HEK293 (cell line): Measurements from ENCODE around the gene TLE5.

Source experiments
- CTCF ChIA-PET: fragments of 350-600 bp; formaldehyde crosslinking; extraction: SDS; loops from one replicate; lab custom pipeline; 2021; ENCODE audit warnings: antibody characterized with exemption; lab: Yijun Ruan, JAX
- POLR2A ChIA-PET: fragments of 300-600 bp; formaldehyde crosslinking; extraction: SDS; loops from one replicate; lab custom pipeline; 2020; ENCODE audit warnings: antibody characterized with exemption, inconsistent platforms; lab: Yijun Ruan, JAX
- H3K27ac ChIP-seq: fragments of 200-500 bp; sonication (Bioruptor generic); 2 replicates; pipeline ENCODE4 v1.5.1; 2014; ENCODE audit warnings: low read depth, low read length, control low read depth, inconsistent platforms; ENCODE audit errors: extremely low read depth
- H3K36me3 ChIP-seq, 2 experiments: fragments of 200-500 bp in 1 of 2; sonication (Bioruptor generic) in 1 of 2; 1 replicate in 1 of 2; 2 replicates in 1 of 2; pipeline ENCODE4 v1.5.1; 2014 to 2017; ENCODE audit warnings: inconsistent platforms in 2 of 2, low read length in 2 of 2; ENCODE audit not compliant: control insufficient read depth in 2 of 2, insufficient read depth in 1 of 2
- H3K4me1 ChIP-seq: fragments of 200-500 bp; sonication (Bioruptor generic); 2 replicates; pipeline ENCODE4 v1.5.1; 2014; ENCODE audit warnings: mild to moderate bottlenecking, low read length, inconsistent platforms; ENCODE audit not compliant: control insufficient read depth, insufficient read depth
- H3K4me3 ChIP-seq: 2 replicates; pipeline ENCODE4 v1.5.1; 2011; ENCODE audit warnings: low read depth, mild to moderate bottlenecking, control low read depth, low read length, moderate library complexity
- H3K9me3 ChIP-seq: fragments of 200-500 bp; sonication (Bioruptor generic); 2 replicates; pipeline ENCODE4 v1.5.1; 2014; ENCODE audit warnings: low read depth, low read length, inconsistent platforms; ENCODE audit not compliant: control insufficient read depth, insufficient read depth
- GLIS1 ChIP-seq: fragments of 450-650 bp; formaldehyde crosslinking; IDR thresholded peaks from 2 replicates; pipeline ENCODE4 v1.5.1; 2016; ENCODE audit warnings: missing biosample characterization, missing genetic modification characterization
- KLF16 ChIP-seq: fragments of 450-650 bp; formaldehyde crosslinking; IDR thresholded peaks from 2 replicates; pipeline ENCODE4 v1.5.1; 2017; ENCODE audit warnings: missing biosample characterization, missing genetic modification characterization
- KLF17 ChIP-seq: fragments of 450-650 bp; formaldehyde crosslinking; IDR thresholded peaks from 2 replicates; pipeline ENCODE4 v1.5.1; 2016; ENCODE audit warnings: missing biosample characterization, missing genetic modification characterization
- KLF9 ChIP-seq: fragments of 450-650 bp; formaldehyde crosslinking; IDR thresholded peaks from 2 replicates; pipeline ENCODE4 v1.5.1; 2016; ENCODE audit warnings: missing biosample characterization, missing genetic modification characterization, low read depth
- OVOL3 ChIP-seq: fragments of 450-650 bp; formaldehyde crosslinking; IDR thresholded peaks from 2 replicates; pipeline ENCODE4 v1.5.1; 2016; ENCODE audit warnings: missing biosample characterization, missing genetic modification characterization
- PATZ1 ChIP-seq: fragments of 450-650 bp; formaldehyde crosslinking; IDR thresholded peaks from 2 replicates; pipeline ENCODE4 v1.5.1; 2016; ENCODE audit warnings: missing biosample characterization, missing genetic modification characterization
- REST ChIP-seq: fragments of 450-650 bp; formaldehyde crosslinking; IDR thresholded peaks from 2 replicates; pipeline ENCODE4 v1.5.1; 2016; ENCODE audit warnings: missing biosample characterization, missing genetic modification characterization
- SCRT1 ChIP-seq: fragments of 450-650 bp; formaldehyde crosslinking; IDR thresholded peaks from 2 replicates; pipeline ENCODE4 v1.5.1; 2016; ENCODE audit warnings: missing biosample characterization, missing genetic modification characterization, borderline replicate concordance
- SETDB1 ChIP-seq: IDR thresholded peaks from one replicate; pipeline ENCODE4 v1.6.1; 2017; ENCODE audit warnings: mild to moderate bottlenecking, low read length, moderate library complexity, mixed read lengths; ENCODE audit not compliant: insufficient read length
- SP3 ChIP-seq: fragments of 450-650 bp; formaldehyde crosslinking; IDR thresholded peaks from 2 replicates; pipeline ENCODE4 v1.5.1; 2016; ENCODE audit warnings: missing biosample characterization, missing genetic modification characterization
- TRIM28 ChIP-seq: IDR thresholded peaks from 2 replicates; pipeline ENCODE4 v1.6.1; 2011; ENCODE audit warnings: low read length, control low read depth, borderline replicate concordance
- ZBTB21 ChIP-seq: fragments of 450-650 bp; formaldehyde crosslinking; IDR thresholded peaks from 2 replicates; pipeline ENCODE4 v1.5.1; 2017; ENCODE audit warnings: missing biosample characterization, missing genetic modification characterization
- ZBTB26 ChIP-seq: fragments of 450-650 bp; formaldehyde crosslinking; optimal IDR thresholded peaks from 2 replicates; pipeline ENCODE3; 2016; ENCODE audit warnings: missing biosample characterization, mild to moderate bottlenecking, missing genetic modification characterization
- ZEB2 ChIP-seq: fragments of 450-650 bp; formaldehyde crosslinking; IDR thresholded peaks from 2 replicates; pipeline ENCODE4 v1.5.1; 2016; ENCODE audit warnings: missing biosample characterization, missing genetic modification characterization
- ZFP69B ChIP-seq: fragments of 450-650 bp; formaldehyde crosslinking; IDR thresholded peaks from 2 replicates; pipeline ENCODE4 v1.5.1; 2016; ENCODE audit warnings: missing biosample characterization, missing genetic modification characterization
- ZIC2 ChIP-seq: fragments of 450-650 bp; formaldehyde crosslinking; IDR thresholded peaks from 2 replicates; pipeline ENCODE4 v1.5.1; 2016; ENCODE audit warnings: missing biosample characterization, missing genetic modification characterization
- ZNF184 ChIP-seq: fragments of 450-650 bp; IDR thresholded peaks from 2 replicates; pipeline ENCODE4 v1.5.1; 2018; ENCODE audit warnings: missing biosample characterization, mild to moderate bottlenecking, missing genetic modification characterization
- ZNF488 ChIP-seq: fragments of 450-650 bp; formaldehyde crosslinking; IDR thresholded peaks from 2 replicates; pipeline ENCODE4 v1.5.1; 2016; ENCODE audit warnings: missing biosample characterization, missing genetic modification characterization
- ZNF513 ChIP-seq: fragments of 450-650 bp; IDR thresholded peaks from 2 replicates; pipeline ENCODE4 v1.5.1; 2018; ENCODE audit warnings: missing biosample characterization, missing genetic modification characterization
- ZNF549 ChIP-seq: fragments of 450-650 bp; IDR thresholded peaks from 2 replicates; pipeline ENCODE4 v1.5.1; 2018; ENCODE audit warnings: missing biosample characterization, missing genetic modification characterization, mild to moderate bottlenecking, inconsistent platforms, moderate library complexity
- ZNF558 ChIP-seq: fragments of 450-650 bp; formaldehyde crosslinking; IDR thresholded peaks from 2 replicates; pipeline ENCODE4 v1.5.1; 2016; ENCODE audit warnings: missing biosample characterization, missing genetic modification characterization
- ZNF658 ChIP-seq: fragments of 450-650 bp; formaldehyde crosslinking; IDR thresholded peaks from 2 replicates; pipeline ENCODE4; 2016; ENCODE audit warnings: missing biosample characterization, missing genetic modification characterization
- ZNF664 ChIP-seq: fragments of 450-650 bp; formaldehyde crosslinking; IDR thresholded peaks from 2 replicates; pipeline ENCODE4 v1.5.1; 2016; ENCODE audit warnings: missing biosample characterization, missing genetic modification characterization
- ZNF692 ChIP-seq: fragments of 450-650 bp; formaldehyde crosslinking; IDR thresholded peaks from 2 replicates; pipeline ENCODE4 v1.5.1; 2016; ENCODE audit warnings: missing biosample characterization, missing genetic modification characterization

TLE5 gene

GRCh38 chr19:3046698-3047495 lies 15.4 kb downstream of the TLE5 start:
- H3K4me3 ChIP-seq: peak overlapping the region; percentile 15; the same call in 1 of the 2 replicates
- peaks cover 13% of the 10 kb centered on the region for H3K4me1 ChIP-seq
- H3K36me3 ChIP-seq: no peaks in the 10 kb centered on the region
- peak overlapping the region; percentile 69 for H3K27ac ChIP-seq
- CTCF ChIA-PET: interaction anchor here (0.6 to 1.1 kb wide), 5 partner anchors 28 to 181 kb away, joined by 3 to 4 read pairs (median 3); no protein-coding TSS in a partner anchor
- H3K9me3 ChIP-seq: no peaks in the 10 kb centered on the region
- POLR2A ChIA-PET: interaction anchor here (1.2 to 3.4 kb wide), 2 partner anchors 11 to 96 kb away, joined by 3 to 37 read pairs; no protein-coding TSS in a partner anchor
- no peak for TF ChIP-seq ZNF513
- TF ChIP-seq KLF17 (tag by site-specific recombination): no peak
- TF ChIP-seq PATZ1 (tag by site-specific recombination): 0 out of 2 replicates have a peak, but pooled peaks have one; percentile 6
- no peak for TF ChIP-seq ZNF664 (tag by site-specific recombination)
- TF ChIP-seq SETDB1: no peak
- no peak for TF ChIP-seq ZIC2 (tag by site-specific recombination)
- peak; percentile 71 for TF ChIP-seq ZNF692 (tag by site-specific recombination)
- peak; percentile 84 for TF ChIP-seq ZFP69B (tag by site-specific recombination)
- peak; percentile 63; the same call in 1 of the 2 replicates for TF ChIP-seq GLIS1 (tag by site-specific recombination)
- no peak for TF ChIP-seq ZEB2 (tag by site-specific recombination)
- no peak for TF ChIP-seq ZBTB21 (tag by site-specific recombination)
- TF ChIP-seq TRIM28: no peak
- TF ChIP-seq SCRT1 (tag by site-specific recombination): no peak
- no peak for TF ChIP-seq ZNF488
- no peak for TF ChIP-seq KLF9
- TF ChIP-seq ZNF558 (tag by site-specific recombination): no peak
- TF ChIP-seq OVOL3: no peak
- no peak for TF ChIP-seq KLF16 (tag by site-specific recombination)
- no peak for TF ChIP-seq ZNF549 (tag by site-specific recombination)
- no peak for TF ChIP-seq ZBTB26 (tag by site-specific recombination)
- TF ChIP-seq ZNF184: no peak
- TF ChIP-seq REST (tag by site-specific recombination): no peak
- no peak for TF ChIP-seq ZNF658 (tag by site-specific recombination)
- no peak for TF ChIP-seq SP3
